Measurements from ENCODE around the gene FAM131A.

GRCh38 chr3:184345317-184346144, 8.1 kb downstream of the FAM131A start:
- TF ChIP-seq POLR2A (IDR thresholded peaks at IDR 0.05; ENCODE audit: low read length), result peak; percentile 77
- no peak for TF ChIP-seq GATA1 (IDR thresholded peaks at IDR 0.05; ENCODE audit: low read depth, low read length)

All from erythroblast (primary cell).